GM12878 (cell line): ENCODE data around the gene CEP83. TPM values are rescaled to one million over a fixed set of nuclear protein-coding genes. Genes with fewer than 3 reads are reported as not detected.

ENCODE experiments used
- CEBPB ChIP-seq, 2 experiments: fragments of 150-350 bp in 1 of 2; IDR thresholded peaks; 2 replicates each; pipeline ENCODE4 v1.6.1; 2012 to 2014; ENCODE audit warnings: low read depth in 2 of 2, low read length in 2 of 2, borderline replicate concordance in 1 of 2, inconsistent platforms in 1 of 2
- CHD1 ChIP-seq: IDR thresholded peaks from 2 replicates; pipeline ENCODE4 v1.6.1; 2012; ENCODE audit warnings: low read depth, low read length, improper control_type of control experiment
- ESRRA ChIP-seq: IDR thresholded peaks from 2 replicates; pipeline ENCODE4 v1.6.1; 2012; ENCODE audit warnings: mild to moderate bottlenecking, low read length, improper control_type of control experiment
- HDAC6 ChIP-seq: fragments of 200-600 bp; sonication (generic); IDR thresholded peaks from one replicate; pipeline ENCODE4 v1.8.0; 2017; ENCODE audit warnings: antibody characterized with exemption; ENCODE audit not compliant: unreplicated experiment
- IRF4 ChIP-seq: IDR thresholded peaks from 2 replicates; pipeline ENCODE4 v1.6.1; 2011; ENCODE audit warnings: low read depth, low read length
- LARP7 ChIP-seq: fragments of 450-650 bp; IDR thresholded peaks from 2 replicates; pipeline ENCODE4 v1.6.1; 2017; ENCODE audit warnings: mild to moderate bottlenecking
- MTA2 ChIP-seq: fragments of 450-650 bp; IDR thresholded peaks from 2 replicates; pipeline ENCODE4 v1.6.1; 2016; ENCODE audit warnings: low read depth, mild to moderate bottlenecking, moderate library complexity
- NKRF ChIP-seq: fragments of 450-650 bp; conservative IDR thresholded peaks from 2 replicates; pipeline ENCODE4 v1.6.1; 2017; ENCODE audit warnings: mild to moderate bottlenecking, moderate library complexity
- NR2C2 ChIP-seq: IDR thresholded peaks from 2 replicates; pipeline ENCODE4 v1.6.1; 2011; ENCODE audit warnings: borderline replicate concordance, low read depth; ENCODE audit not compliant: control insufficient read depth, insufficient read length
- PBX3 ChIP-seq: IDR thresholded peaks from 2 replicates; pipeline ENCODE4 v1.6.1; 2011; ENCODE audit warnings: mild to moderate bottlenecking, low read depth, low read length, moderate library complexity; ENCODE audit not compliant: insufficient replicate concordance
- POLR2A ChIP-seq: IDR thresholded peaks from 2 replicates; pipeline ENCODE4 v1.6.1; 2011; ENCODE audit warnings: low read depth, mild to moderate bottlenecking, low read length
- PRDM15 ChIP-seq: fragments of 450-650 bp; formaldehyde crosslinking; IDR thresholded peaks from 2 replicates; pipeline ENCODE4 v1.4.0; 2020; ENCODE audit warnings: mild to moderate bottlenecking, moderate library complexity
- SRF ChIP-seq, 2 experiments: IDR thresholded peaks; 2 replicates each; pipeline ENCODE4 v1.6.1; 2011; ENCODE audit warnings: low read depth in 2 of 2, low read length in 2 of 2, mild to moderate bottlenecking in 1 of 2, moderate library complexity in 1 of 2
- TAF1 ChIP-seq: IDR thresholded peaks from 2 replicates; pipeline ENCODE4 v1.6.1; 2011; ENCODE audit warnings: mild to moderate bottlenecking, low read depth, low read length, borderline replicate concordance
- TCF3 ChIP-seq: IDR thresholded peaks from 2 replicates; pipeline ENCODE4 v1.6.1; 2012; ENCODE audit warnings: low read depth, mild to moderate bottlenecking, low read length, borderline replicate concordance; ENCODE audit not compliant: insufficient read depth
- ZBTB33 ChIP-seq: fragments of 450-650 bp; IDR thresholded peaks from 2 replicates; pipeline ENCODE4 v1.6.1; 2017; ENCODE audit warnings: mild to moderate bottlenecking
- ZNF687 ChIP-seq: fragments of 450-650 bp; IDR thresholded peaks from 2 replicates; pipeline ENCODE4 v1.6.1; 2017; ENCODE audit warnings: mild to moderate bottlenecking, moderate library complexity
- polyA plus RNA-seq, 11 experiments: library from polyadenylated mRNA; depleted of rRNA in 4 of 11; unstranded in 6 of 11; stranded (reverse) in 5 of 11; fragments of >200 nt; fragmentation: Nextera tagmentation in 4 of 11; fragmentation: Illumina TruSeq in 1 of 11; extraction: Ambion mirVana in 4 of 11; extraction: Trizol in 1 of 11; gene quantifications; 1 replicate in 1 of 11; 2 replicates in 10 of 11; pipeline versions ENCODE4 v1.2.1 to v1.2.3, GENCODE V29; 2011 to 2016; ENCODE audit warnings: inconsistent platforms in 2 of 11, missing spikeins in 2 of 11, low read depth in 1 of 11
- total RNA-seq, 4 experiments: library from RNA; depleted of rRNA in 3 of 4; stranded (reverse); fragments of >200 nt in 3 of 4; fragmentation: Illumina TruSeq in 1 of 4; extraction: Trizol in 1 of 4; gene quantifications; 2 replicates each; pipeline versions ENCODE4 v1.2.1 to v1.2.3, GENCODE V29; 2013 to 2021

Gene CEP83
- total and polyA plus RNA-seq, 10 of the 15 experiments (the other 5 are each of a cell fraction or from before 2014, with no cell fraction given) = 4.3 to 39.0 (median 22.5) TPM

- TF ChIP-seq PBX3 = no peak
- TF ChIP-seq MTA2 = no peak; the same call in 1 of the 2 replicates
- TF ChIP-seq HDAC6 = no peak
- TF ChIP-seq LARP7 = no peak
- no peak for TF ChIP-seq CEBPB (IDR thresholded peaks at IDR 0.05; ENCODE audit: borderline replicate concordance in 1 of 2, low read depth in 2 of 2, low read length in 2 of 2)
- no peak for TF ChIP-seq SRF (IDR thresholded peaks at IDR 0.05; ENCODE audit: low read depth in 2 of 2, low read length in 2 of 2)
- TF ChIP-seq IRF4 = peak; percentile 72
- no peak for TF ChIP-seq NR2C2
- TF ChIP-seq PRDM15 (CRISPR knock-in tag) = no peak
- TF ChIP-seq TAF1 = no peak
- TF ChIP-seq ZNF687 = no peak
- no peak for TF ChIP-seq NKRF
- no peak for TF ChIP-seq CHD1
- TF ChIP-seq ZBTB33 = no peak
- TF ChIP-seq POLR2A = no peak
- TF ChIP-seq TCF3 = no peak
- no peak for TF ChIP-seq ESRRA
Observed at GRCh38 chr12:94488463-94488862, 28.8 kb upstream of the CEP83 start (continued).
